22Rv1 (cell line): ENCODE results near the gene TM9SF4.

Experiments
- H3K27ac ChIP-seq: fragments of 450-650 bp; 2 replicates; pipeline ENCODE4 v1.5.1; 2017
- ZFX ChIP-seq: fragments of 450-650 bp; IDR thresholded peaks from 2 replicates; pipeline ENCODE4 v1.6.1; 2017; ENCODE audit warnings: antibody characterized with exemption, borderline replicate concordance
- TF ChIP-seq, protein P1 (sequence below): fragments of 450-650 bp; IDR thresholded peaks from 2 replicates; pipeline ENCODE4 v1.5.1; 2017; ENCODE audit warnings: mild to moderate bottlenecking

Gene TM9SF4

GRCh38 chr20:32091888-32092346 lies 17.6 kb upstream of the TM9SF4 start:
- H3K27ac ChIP-seq, result no peak overlapping the region
- TF ChIP-seq, protein P1, sequence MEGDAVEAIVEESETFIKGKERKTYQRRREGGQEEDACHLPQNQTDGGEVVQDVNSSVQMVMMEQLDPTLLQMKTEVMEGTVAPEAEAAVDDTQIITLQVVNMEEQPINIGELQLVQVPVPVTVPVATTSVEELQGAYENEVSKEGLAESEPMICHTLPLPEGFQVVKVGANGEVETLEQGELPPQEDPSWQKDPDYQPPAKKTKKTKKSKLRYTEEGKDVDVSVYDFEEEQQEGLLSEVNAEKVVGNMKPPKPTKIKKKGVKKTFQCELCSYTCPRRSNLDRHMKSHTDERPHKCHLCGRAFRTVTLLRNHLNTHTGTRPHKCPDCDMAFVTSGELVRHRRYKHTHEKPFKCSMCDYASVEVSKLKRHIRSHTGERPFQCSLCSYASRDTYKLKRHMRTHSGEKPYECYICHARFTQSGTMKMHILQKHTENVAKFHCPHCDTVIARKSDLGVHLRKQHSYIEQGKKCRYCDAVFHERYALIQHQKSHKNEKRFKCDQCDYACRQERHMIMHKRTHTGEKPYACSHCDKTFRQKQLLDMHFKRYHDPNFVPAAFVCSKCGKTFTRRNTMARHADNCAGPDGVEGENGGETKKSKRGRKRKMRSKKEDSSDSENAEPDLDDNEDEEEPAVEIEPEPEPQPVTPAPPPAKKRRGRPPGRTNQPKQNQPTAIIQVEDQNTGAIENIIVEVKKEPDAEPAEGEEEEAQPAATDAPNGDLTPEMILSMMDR, result peak; percentile 98
- TF ChIP-seq ZFX, result no peak

- TF ChIP-seq ZFX, result no peak
- TF ChIP-seq, protein P1, result no peak
- no peak overlapping the region for H3K27ac ChIP-seq
Measured at GRCh38 chr20:32098786-32099185, 10.7 kb upstream of the TM9SF4 start.

GRCh38 chr20:32108814-32109391 lies 611 bp upstream of the TM9SF4 start:
- TF ChIP-seq, protein P1, result no peak
- TF ChIP-seq ZFX, result no peak
- peak overlapping the region; percentile 85 for H3K27ac ChIP-seq

DNA sequence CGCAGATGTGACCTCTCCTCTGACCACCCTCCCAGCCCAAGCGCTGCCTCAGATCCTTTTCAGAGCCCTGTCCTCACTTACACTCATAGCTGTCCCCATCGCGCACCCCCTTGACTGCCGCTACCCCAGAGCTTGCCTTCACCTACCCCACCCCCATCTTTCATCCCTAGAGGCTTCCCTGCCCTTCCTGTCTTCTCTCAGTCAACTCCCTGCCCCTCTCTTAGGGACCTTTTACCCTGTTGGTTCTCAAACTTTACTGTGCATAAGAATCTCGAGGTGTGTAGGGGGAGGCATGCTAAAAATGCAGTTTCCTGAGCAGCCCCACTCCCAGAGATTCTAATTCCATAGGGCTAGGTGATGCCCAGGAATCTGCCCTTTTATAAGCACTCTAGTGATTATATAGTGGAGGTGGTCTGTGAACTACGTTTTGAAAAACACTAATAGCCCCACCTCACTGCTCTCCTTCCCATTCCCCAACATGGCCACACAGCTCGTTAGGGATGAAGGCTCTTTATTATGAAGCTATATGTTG lies 725 bp downstream of the TM9SF4 start:
- TF ChIP-seq, protein P1, result no peak
- TF ChIP-seq ZFX, result no peak
- H3K27ac ChIP-seq, result peak overlapping the region; percentile 85

- no peak overlapping the region for H3K27ac ChIP-seq
- TF ChIP-seq ZFX, result no peak
Measured at GRCh38 chr20:32110727-32111126, 1.2 kb downstream of the TM9SF4 start.

DNA sequence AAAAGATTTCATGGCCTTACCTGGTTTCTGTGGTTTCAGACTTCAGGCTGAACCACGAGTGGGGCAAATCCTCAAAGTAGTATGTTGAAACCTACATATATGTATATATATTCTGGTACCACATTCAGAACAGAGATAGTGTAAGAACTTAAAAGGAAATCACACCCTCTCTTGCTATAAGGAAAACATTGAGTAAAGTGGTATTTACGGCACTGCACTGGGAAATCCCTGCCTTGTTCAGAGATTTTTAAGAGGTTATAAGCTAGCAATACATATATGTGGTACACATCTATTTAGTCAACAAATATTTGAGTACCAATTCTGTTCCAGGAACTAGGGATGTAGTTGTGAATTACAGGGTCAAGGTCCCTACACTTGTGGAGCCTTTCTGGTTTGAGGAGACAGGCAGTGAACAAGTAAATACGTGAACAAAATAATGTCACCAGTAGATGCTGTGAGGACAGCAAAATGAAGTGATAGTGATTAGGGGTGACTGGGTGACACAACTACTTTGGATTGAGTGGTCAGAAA lies 1.7 kb downstream of the TM9SF4 start:
- no peak overlapping the region for H3K27ac ChIP-seq
- no peak for TF ChIP-seq ZFX
- TF ChIP-seq, protein P1, result no peak

DNA sequence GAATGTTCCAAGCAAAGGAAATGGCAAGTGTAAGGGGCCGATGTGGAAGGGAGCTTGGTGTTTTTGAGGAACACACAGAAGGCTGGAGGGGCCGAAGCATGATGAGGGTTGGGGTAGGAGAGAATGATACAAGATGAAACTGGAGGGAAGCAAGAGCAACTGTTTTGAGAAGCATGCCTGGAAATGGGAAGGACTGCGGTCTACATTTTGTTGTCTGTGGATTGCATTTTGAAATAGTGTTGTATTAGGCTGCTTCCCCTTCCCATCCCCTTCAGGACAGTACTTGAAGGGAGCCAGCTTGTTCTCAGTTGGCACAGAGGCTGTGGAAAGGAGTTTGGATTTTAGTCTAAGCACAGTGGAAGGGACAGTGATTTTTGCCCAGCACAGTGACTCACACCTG lies 2.2 kb downstream of the TM9SF4 start:
- H3K27ac ChIP-seq, result no peak overlapping the region
- TF ChIP-seq, protein P1, result no peak
- no peak for TF ChIP-seq ZFX
